HG02798 (cell line): ENCODE data around the gene PNMA8A.

Experiments used
- ATAC-seq: cut with Tn5 transposase; IDR thresholded peaks from one replicate; pipeline ENCODE4 v1.9.1; 2021; ENCODE audit warnings: mild to moderate bottlenecking; ENCODE audit not compliant: unreplicated experiment, poor library complexity

The PNMA8A gene

GRCh38 chr19:46471811-46472543 lies 614 bp upstream of the PNMA8A start:
- ATAC-seq: no peak

- no peak for ATAC-seq
These were observed 987 bp downstream of the PNMA8A start for GRCh38 chr19:46470376-46470775.

GRCh38 chr19:46469541-46470185 lies 1.7 kb downstream of the PNMA8A start:
- no peak for ATAC-seq

- ATAC-seq: no peak
These were observed 4.7 kb downstream of the PNMA8A start for GRCh38 chr19:46466536-46467196.

- ATAC-seq: no peak
These were observed 7.8 kb downstream of the PNMA8A start for GRCh38 chr19:46463516-46463915.

GRCh38 chr19:46461537-46461936 lies 9.8 kb downstream of the PNMA8A start:
- ATAC-seq: no peak

GRCh38 chr19:46460981-46461380 lies 10.4 kb downstream of the PNMA8A start:
- no peak for ATAC-seq

GRCh38 chr19:46460055-46460454 lies 11.3 kb downstream of the PNMA8A start:
- ATAC-seq: no peak

- ATAC-seq: no peak
These were observed 14.4 kb downstream of the PNMA8A start for GRCh38 chr19:46456930-46457329.

- ATAC-seq: no peak
These were observed 17.1 kb downstream of the PNMA8A start for GRCh38 chr19:46454244-46454643.

- no peak for ATAC-seq
These were observed 17.7 kb downstream of the PNMA8A start for GRCh38 chr19:46453661-46454060.

- no peak for ATAC-seq
These were observed 19.2 kb downstream of the PNMA8A start for GRCh38 chr19:46452186-46452585.

GRCh38 chr19:46451352-46451751 lies 20.0 kb downstream of the PNMA8A start:
- no peak for ATAC-seq

- no peak for ATAC-seq
These were observed 20.6 kb downstream of the PNMA8A start for GRCh38 chr19:46450737-46451136.

- ATAC-seq: no peak
These were observed 22.1 kb downstream of the PNMA8A start for GRCh38 chr19:46449228-46449627.

GRCh38 chr19:46448601-46449000 lies 22.8 kb downstream of the PNMA8A start:
- no peak for ATAC-seq

- ATAC-seq: no peak
These were observed 23.5 kb downstream of the PNMA8A start for GRCh38 chr19:46447824-46448223.

GRCh38 chr19:46447006-46447405 lies 24.4 kb downstream of the PNMA8A start:
- ATAC-seq: no peak

GRCh38 chr19:46446021-46446420 lies 25.3 kb downstream of the PNMA8A start:
- no peak for ATAC-seq

- ATAC-seq: no peak
These were observed 28.4 kb downstream of the PNMA8A start for GRCh38 chr19:46442808-46443450.

GRCh38 chr19:46441866-46442265 lies 29.5 kb downstream of the PNMA8A start:
- no peak for ATAC-seq
